HG02610 (cell line): Measurements from ENCODE around the gene PTPN23.
"Not testable (repeated sequence)": the region's sequence is repeated elsewhere in the genome, so short reads cannot be mapped to it uniquely, and the experiment has no call there.

Source experiments
- ATAC-seq: cut with Tn5 transposase; IDR thresholded peaks from one replicate; pipeline ENCODE4 v1.9.1; 2021; ENCODE audit warnings: mild to moderate bottlenecking, moderate library complexity; ENCODE audit not compliant: unreplicated experiment

The PTPN23 gene

GRCh38 chr3:47367631-47368030 lies 13.2 kb upstream of the PTPN23 start:
- ATAC-seq: no peak

DNA sequence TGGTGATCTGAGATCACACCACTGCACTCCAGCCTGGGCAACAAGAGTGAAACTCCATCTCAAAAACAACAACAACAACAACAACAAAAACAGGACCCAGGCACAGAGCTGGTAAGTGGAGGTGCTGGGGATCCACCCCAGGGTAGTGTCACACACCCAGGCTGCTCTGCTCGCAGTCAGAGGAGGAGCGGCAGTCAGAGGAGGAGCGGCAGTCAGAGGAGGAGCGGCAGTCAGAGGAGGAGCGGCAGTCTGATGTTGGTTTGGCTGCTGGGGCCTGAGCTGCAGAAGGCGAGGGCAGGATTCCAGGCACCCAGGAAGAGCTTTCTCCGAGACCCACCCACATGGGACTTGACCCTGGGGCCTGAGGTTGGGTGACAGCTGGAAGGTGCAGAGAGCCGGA lies 10.8 kb upstream of the PTPN23 start:
- ATAC-seq: not testable (repeated sequence)

GRCh38 chr3:47370887-47371697 lies 9.7 kb upstream of the PTPN23 start:
- no peak for ATAC-seq

DNA sequence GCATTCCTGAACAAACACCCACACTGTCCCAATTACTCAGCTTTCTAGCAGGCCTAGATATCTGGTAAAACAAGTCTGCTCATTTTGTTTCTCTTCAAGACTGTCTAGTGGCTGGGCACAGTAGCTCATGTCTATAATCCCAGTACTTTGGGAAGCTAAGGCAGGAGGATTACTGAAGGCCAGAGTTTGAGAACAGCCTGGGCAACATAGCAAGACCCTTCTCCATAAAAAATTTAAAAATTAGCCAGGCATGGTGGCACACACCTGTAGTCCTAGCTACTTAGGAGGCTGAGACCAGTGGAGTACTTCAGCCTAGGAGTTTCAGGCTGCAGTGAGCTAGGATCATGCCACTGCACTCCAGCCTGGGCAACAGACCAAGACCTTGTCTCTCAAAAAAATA lies 6.2 kb upstream of the PTPN23 start:
- no peak for ATAC-seq

DNA sequence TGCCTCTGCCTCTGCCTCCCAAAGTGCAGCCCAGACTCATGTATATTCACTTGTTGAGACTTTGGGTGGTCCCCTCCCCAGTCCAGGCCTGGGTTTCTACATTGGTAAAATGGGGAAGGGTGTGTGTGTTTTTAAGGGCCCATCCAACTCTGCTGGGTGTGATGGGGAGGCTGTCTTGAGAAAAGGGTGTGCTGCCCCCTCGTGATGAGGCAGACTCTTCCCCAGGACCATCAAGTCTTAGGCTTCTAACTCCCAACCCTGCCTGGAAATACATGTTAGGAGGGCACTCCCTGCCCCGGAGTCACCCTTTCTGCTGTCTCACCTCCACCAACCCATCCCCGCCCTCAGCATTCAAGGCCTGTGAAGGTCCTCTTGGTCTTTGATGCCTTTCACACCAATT lies 4.4 kb upstream of the PTPN23 start:
- no peak for ATAC-seq

DNA sequence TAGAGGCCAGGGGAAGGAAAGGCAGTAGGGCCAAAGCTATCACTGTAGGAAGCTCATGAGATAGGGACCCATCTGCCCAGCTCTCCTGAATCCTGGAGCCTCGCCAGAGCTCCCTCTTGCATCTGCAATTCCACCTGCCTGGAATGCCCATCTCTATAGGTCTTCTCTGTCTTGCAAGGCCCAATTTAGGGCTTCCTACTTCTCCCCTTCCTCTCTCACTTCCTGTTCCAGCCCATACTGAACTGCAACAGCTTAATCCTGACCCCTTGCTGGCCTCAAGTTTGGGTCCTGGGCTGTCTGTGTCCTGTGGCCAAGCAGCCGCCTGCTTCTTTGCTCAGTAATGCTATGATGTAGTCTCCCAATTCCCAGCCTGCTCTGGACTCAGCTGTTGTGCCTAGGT lies 3.6 kb upstream of the PTPN23 start:
- no peak for ATAC-seq

DNA sequence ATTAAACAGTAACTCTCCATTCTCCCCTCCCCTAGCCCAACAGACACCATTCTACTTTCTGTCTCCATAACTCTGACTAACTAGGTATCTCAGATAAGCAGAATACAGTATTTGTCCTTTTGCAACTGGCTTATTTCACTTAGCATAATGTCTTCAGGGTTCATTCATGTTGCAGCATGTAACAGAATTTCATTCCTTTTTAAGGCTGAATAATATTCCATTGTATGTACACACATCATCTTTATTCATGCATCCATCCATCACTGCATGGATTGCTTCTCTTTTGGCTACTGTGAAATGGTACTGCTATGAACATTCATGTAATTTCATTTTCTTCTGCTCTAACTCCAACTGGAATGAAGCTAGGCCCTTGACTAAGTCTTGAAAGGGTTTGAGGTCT lies 2.0 kb upstream of the PTPN23 start:
- ATAC-seq: no peak

GRCh38 chr3:47379411-47379899 lies 1.4 kb upstream of the PTPN23 start:
- ATAC-seq: no peak

DNA sequence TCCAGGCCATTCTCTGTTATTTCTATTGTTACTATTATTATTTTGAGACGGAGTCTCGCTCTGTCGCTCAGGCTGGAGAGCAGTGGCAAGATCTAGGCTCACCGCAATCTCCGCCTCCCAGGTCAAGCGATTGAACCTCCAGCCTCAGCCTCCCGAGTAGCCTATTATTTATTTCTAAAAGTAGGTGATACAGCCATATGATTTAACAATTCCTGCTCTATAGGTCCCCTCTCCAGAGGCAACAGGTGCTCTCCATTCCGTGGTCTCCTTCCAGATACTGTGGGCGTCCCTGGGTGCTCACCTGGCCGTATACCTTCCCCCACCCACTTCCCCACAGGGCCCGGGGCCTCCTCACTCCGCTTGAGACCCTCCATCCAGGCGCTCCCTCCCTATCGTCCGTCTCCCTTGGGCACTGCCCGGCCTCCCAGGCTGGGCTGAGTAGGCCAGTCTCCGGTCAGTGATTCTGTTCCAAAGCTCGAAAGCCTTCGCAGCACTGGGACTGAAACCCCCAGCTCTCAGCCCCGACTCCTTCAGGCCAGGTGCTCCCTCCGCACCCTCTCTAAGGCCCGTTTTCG lies 708 bp upstream of the PTPN23 start:
- no peak for ATAC-seq

GRCh38 chr3:47381317-47382157 lies 716 bp downstream of the PTPN23 start:
- ATAC-seq: peak; percentile 58

- ATAC-seq: no peak
These were observed 3.6 kb downstream of the PTPN23 start for GRCh38 chr3:47384425-47384824.

- ATAC-seq: no peak
These were observed 4.2 kb downstream of the PTPN23 start for GRCh38 chr3:47385007-47385406.

- ATAC-seq: no peak
These were observed 5.0 kb downstream of the PTPN23 start for GRCh38 chr3:47385796-47386195.

- no peak for ATAC-seq
These were observed 12.1 kb downstream of the PTPN23 start for GRCh38 chr3:47392933-47393332.

GRCh38 chr3:47394140-47394870 lies 13.5 kb downstream of the PTPN23 start:
- ATAC-seq: no peak

DNA sequence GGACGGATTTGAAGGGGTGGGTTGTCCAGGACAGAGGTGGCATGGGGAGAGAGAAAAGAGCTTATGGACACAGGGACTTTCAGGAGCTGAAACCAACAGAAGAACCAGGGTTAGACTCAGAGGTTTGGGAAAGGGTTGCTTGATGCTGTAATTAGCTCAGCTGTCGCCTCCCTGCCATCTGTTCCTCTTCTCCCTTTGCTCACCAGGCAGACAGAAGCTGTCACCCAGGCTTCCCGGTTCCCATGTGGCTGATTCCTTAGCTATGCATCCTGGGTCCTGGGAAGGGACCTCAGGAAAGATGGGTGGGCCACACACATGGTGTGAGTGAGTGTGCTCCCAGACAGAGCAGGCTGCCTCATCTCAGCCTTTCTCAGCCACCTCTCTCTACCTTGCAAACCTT lies 14.1 kb downstream of the PTPN23 start:
- no peak for ATAC-seq

DNA sequence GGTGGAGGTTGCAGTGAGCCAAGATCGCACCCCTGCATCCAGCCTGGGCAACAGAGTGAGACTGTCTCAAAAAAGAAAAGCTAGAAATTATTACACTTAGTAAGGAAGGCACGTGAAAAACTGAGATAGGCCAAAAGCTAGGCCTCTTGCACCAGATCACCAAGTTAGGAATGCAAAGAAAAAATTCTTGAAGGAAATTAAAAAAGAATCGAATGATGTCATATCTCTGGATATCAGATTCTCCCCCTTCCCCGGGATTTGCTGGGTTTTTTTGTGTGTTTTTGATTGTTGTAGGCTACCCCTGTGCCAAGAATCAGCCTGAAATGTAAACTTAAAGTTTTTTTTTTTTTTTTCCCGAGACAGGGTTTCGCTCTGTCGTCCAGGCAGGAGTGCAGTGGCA lies 17.4 kb downstream of the PTPN23 start:
- ATAC-seq: no peak

DNA sequence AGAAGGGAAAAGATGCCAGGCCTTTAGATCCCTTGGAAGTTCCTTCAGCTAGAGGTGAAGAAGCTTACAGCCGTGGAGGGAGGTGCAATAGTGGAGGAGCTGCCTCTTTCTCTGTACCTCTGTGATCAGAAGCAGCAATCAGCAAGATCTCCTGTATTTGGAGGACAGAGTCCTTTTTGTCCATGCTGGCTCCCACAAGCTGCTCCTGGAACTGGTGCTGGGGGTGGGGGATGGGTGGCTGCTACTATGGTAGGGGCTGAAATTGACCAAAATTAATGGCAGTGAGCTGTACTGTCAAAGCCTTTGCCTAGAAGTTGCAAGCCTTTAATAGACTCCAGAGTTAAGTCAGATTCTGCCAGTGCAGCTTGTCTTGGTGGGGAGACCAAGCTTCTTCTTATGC lies 18.2 kb downstream of the PTPN23 start:
- ATAC-seq: no peak

DNA sequence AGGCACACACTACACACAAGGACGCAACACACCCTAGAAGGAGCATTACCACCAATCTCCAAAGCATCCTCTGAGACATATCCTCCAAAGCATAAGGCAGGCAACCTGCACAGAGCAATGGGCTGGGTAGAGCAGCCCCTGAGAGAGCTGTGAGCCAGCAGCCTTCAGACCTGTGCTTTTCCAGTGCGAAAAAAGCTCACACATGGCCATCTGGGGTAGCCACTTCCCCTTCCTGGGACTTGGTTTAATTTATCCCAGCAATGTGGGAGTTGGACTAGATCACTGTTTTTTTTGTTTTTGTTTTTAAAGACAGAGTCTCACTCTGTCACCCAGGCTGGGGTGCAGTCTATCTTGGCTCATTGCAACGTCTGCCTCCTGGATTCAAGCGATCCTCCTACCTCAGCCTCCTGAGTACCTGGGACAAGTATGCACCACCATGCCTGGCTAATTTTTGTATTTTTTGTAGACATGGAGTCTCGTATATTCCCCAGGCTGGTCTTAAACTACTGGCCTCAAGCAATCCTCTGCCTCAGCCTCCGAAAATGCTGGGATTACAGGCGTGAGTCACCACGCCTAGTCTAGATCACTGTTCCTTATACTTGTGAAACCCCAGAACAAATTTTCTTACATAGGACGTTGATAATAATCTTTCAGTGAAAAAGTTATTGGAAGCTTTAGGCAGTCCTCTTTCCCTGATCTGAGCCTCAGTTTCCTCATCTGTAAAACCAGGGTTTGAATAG lies 18.9 kb downstream of the PTPN23 start:
- ATAC-seq: no peak

DNA sequence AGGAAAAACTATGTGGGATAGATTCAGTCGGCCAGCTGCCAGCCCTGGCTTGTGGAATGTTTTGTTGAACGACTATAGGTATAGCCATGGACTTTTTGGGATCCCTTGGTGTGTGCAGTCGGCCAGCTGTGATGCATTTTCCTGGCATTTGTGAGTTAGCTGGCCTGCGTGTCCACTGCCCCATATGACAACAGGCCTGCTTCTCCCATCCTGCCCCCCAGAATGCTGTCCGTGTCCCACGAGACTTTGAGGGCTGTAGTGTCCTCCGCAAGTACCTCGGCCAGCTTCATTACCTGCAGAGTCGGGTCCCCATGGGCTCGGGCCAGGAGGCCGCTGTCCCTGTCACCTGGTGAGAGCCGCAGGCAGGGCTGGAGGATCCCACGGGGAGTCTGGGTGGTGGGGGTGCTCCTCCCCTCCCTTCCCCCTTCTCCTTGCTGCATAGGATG lies 23.6 kb downstream of the PTPN23 start:
- no peak for ATAC-seq
